Small intestine (tissue), 7 donors: ENCODE measurements around the gene CYP4A22. TPM values are rescaled to one million over a fixed set of nuclear protein-coding genes. Genes with fewer than 3 reads are reported as not detected.
"Not testable (repeated sequence)": the region's sequence is repeated elsewhere in the genome, so short reads cannot be mapped to it uniquely, and the experiment has no call there.

ENCODE experiments used
- DNase-seq, 2 donors: peaks; one replicate each; pipeline versions ENCODE4 v3.0.0 to v3.0.0-alpha.2; 2013
- FAIRE-seq: peaks from 2 replicates; lab custom pipeline; 2012; peaks lifted over from hg19 to GRCh38; lab: Jason Lieb, UNC
- H3K27ac ChIP-seq, 3 donors: one replicate each; pipeline ENCODE4 v1.5.1; 2013; ENCODE audit warnings: low read length in 2 of 3, mild to moderate bottlenecking in 2 of 3, control low read depth in 1 of 3, inconsistent platforms in 1 of 3, low read depth in 1 of 3, moderate library complexity in 1 of 3
- H3K27me3 ChIP-seq, 3 donors: one replicate each; pipeline ENCODE4 v1.6.1; 2013; ENCODE audit warnings: low read length in 3 of 3, inconsistent platforms in 1 of 3; ENCODE audit not compliant: control insufficient read depth in 3 of 3, insufficient read depth in 3 of 3
- H3K36me3 ChIP-seq, 3 donors: one replicate each; pipeline ENCODE4 v1.6.1; 2013; ENCODE audit warnings: low read length in 3 of 3, inconsistent platforms in 1 of 3, low read depth in 1 of 3, mild to moderate bottlenecking in 1 of 3, moderate library complexity in 1 of 3; ENCODE audit not compliant: control insufficient read depth in 3 of 3, insufficient read depth in 2 of 3
- H3K4me1 ChIP-seq, 3 donors: one replicate each; pipeline ENCODE4 v1.6.1; 2013; ENCODE audit warnings: low read length in 2 of 3, inconsistent platforms in 1 of 3, low read depth in 1 of 3, mild to moderate bottlenecking in 1 of 3, moderate library complexity in 1 of 3; ENCODE audit not compliant: control insufficient read depth in 3 of 3, insufficient read depth in 2 of 3
- H3K4me3 ChIP-seq, 3 donors: one replicate each; pipeline ENCODE4 v1.5.1; 2013; ENCODE audit warnings: low read length in 3 of 3, control low read depth in 1 of 3, inconsistent platforms in 1 of 3, low read depth in 1 of 3, mild to moderate bottlenecking in 1 of 3, moderate library complexity in 1 of 3
- H3K9me3 ChIP-seq, 2 donors: one replicate each; pipeline ENCODE4 v1.6.1; 2013; ENCODE audit warnings: low read depth in 1 of 2, low read length in 1 of 2; ENCODE audit not compliant: control insufficient read depth in 2 of 2, insufficient read depth in 1 of 2
- WGBS, 3 donors: extraction: QIAGEN DNeasy Blood & Tissue Kit; methylation state at CpG; one replicate each; pipeline ENCODE4 v1.1.7; 2013; 5-methylcytosine and 5-hydroxymethylcytosine counted together
- polyA plus RNA-seq, 4 donors: library from polyadenylated mRNA; stranded (reverse) in 3 of 4; unstranded in 1 of 4; fragments of 200-250 nt in 3 of 4; fragments of 120-200 nt in 1 of 4; gene quantifications; one replicate each; pipeline versions ENCODE4 v1.2.1 to v1.2.3, GENCODE V29; 2013
- donor health status: healthy with polysubstance abuse.
- donor health status: control.
- donor health status: control.
- donor health status: Bipolar disorder and iron deficiency.
- donor health status: healthy.

The CYP4A22 gene
- polyA plus RNA-seq, 4 donors, result 0.01 to 1.3 (median 0.54) TPM; not detected in 1

DNA sequence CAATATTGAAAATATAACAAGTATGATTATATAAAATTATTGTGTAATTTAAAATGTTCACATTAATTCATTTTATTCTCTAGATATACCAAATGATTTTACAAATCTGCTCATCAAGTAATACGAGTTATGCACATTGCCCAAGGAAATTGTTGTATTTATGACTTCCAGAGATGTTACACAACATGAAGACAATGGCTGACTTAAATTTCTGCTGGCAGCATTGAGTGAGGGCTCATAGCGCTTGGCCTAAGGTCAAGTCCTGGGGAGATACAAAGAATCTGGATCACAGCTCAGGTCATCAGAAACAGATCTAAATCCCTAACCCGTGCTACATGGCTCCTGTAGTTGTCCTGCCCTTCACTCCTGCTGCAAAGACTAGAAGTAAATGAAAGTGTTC lies 3.1 kb downstream of the CYP4A22 start:
- FAIRE-seq, H3K36me3 ChIP-seq, H3K9me3 ChIP-seq, H3K27ac ChIP-seq, H3K4me1 ChIP-seq, H3K4me3 ChIP-seq, DNase-seq, H3K27me3 ChIP-seq: not testable (repeated sequence)
- 60 to 72% (median 64%) methylated on average over 3 of the region's 3 CpGs for WGBS, 3 donors

DNA sequence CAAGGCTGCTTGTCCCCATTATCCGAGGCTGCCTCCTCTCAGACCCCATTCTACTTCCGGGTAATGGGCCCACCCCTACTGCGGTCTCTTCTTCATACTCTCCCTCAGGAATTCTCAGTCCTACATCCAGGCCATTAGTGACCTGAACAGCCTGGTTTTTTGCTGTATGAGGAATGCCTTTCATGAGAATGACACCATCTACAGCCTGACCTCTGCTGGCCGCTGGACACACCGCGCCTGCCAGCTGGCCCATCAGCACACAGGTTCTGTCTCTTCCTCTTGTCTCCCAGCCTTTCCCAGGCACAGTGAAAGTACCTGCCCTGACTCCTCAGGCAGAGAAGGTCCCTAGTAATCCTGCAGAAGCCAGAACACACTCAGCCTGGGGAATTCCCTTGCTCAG lies 6.4 kb downstream of the CYP4A22 start:
- not testable (repeated sequence) for H3K36me3 ChIP-seq, H3K4me1 ChIP-seq, H3K27me3 ChIP-seq, FAIRE-seq, H3K27ac ChIP-seq, H3K4me3 ChIP-seq, DNase-seq
- 67 to 80% (median 71%) methylated on average over 6 of the region's 6 CpGs for WGBS, 3 donors
- peaks cover 0 to 11% of the 10 kb centered on the region in 2 donors for H3K9me3 ChIP-seq

DNA sequence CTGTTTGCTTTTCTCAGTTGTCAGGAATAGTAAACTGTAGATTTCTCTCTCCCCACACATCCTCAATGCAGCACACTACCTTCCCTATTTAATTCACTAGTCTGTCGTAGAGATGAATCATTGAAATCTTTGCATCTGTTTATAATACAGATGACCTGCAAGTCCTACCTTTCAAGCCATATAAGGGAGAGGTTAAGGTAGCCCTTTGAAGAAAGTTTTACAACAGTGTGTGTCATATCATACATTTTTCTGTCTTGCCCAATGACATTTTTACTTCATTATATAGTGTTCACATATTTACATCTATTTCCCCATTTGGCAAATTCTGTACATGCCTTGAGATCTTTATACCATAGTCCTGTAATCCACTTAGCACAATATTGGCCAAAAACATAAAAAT lies 9.3 kb downstream of the CYP4A22 start:
- WGBS, 3 donors, result 34 to 83% (median 70%) methylated on average over 1 of the region's 1 CpG
- H3K9me3 ChIP-seq, result peaks cover 0 to 15% of the 10 kb centered on the region in 2 donors
- not testable (repeated sequence) for H3K27me3 ChIP-seq, H3K27ac ChIP-seq, DNase-seq, H3K4me1 ChIP-seq, FAIRE-seq, H3K36me3 ChIP-seq, H3K4me3 ChIP-seq

DNA sequence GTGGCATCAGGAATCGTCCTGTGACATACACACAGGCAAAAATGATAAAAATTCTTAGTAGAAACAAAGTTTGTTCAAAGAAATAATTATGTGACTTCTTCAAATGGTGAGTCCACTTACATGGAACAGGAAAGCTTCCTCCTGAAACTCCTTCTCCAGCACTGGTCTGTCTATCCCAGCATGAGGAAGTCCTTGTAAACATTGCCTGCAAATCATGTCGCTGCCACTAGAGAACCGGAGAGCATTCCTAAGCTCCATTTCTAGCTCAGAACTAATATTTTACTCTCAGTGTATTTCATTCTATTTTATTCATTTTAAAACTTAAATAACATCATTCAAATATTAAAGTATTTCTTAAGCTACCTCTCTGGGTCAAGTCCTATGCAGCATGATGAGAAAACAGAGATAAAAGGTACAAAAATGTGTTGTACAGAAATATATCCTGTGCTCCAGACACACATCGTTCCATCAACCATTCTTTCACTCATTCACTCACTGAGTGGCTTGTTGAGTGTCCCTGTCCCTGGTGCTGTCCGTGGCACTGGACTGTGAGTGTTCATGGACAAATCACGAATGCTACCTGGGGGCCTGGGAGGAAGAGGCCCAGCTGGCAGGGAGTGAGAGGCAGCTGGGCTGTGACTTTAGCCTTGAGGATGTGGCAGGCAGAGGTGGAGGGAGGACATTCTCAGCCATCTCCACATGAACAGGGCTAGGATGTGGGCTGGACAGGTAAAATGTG lies 10.0 kb downstream of the CYP4A22 start:
- no peak for FAIRE-seq
- WGBS, 3 donors, result 61 to 79% (median 68%) methylated on average over 6 of the region's 6 CpGs
- H3K4me3 ChIP-seq, result no peak overlapping the region

DNA sequence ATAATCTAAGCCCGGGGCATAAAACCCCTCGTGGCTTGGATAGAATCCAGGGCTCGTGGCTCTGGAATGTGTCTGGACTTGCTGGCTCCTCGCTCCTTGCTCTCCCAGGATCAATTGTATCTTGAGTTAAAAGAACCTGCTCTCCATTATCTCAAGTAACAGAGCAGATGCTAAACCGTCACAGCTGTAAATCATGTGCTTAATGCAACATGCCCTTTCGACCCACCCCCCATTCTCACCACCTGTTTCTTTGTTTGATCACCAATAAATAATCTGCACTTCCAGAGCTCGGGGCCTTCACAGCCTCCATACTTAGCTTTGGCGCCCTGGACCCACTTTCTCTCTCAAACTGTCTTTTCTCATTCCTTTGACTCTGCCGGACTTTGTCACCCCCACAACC lies 11.9 kb downstream of the CYP4A22 start:
- FAIRE-seq, H3K4me3 ChIP-seq: not testable (repeated sequence)
- WGBS, 3 donors, result 7 to 30% (median 29%) methylated on average over 8 to 9 of the region's 9 CpGs

More for the DNA sequence above, 10.0 kb downstream of the CYP4A22 start:
- Histone ChIP-seq H3K4me1 (no peaks in the 10 kb centered on the region), H3K27ac (no peak overlapping the region), H3K36me3 (no peaks in the 10 kb centered on the region), H3K9me3 (peaks cover 0 to 15% of the 10 kb centered on the region in 2 donors), H3K27me3 (no peaks in the 10 kb centered on the region)
- no peak for DNase-seq

DNA sequence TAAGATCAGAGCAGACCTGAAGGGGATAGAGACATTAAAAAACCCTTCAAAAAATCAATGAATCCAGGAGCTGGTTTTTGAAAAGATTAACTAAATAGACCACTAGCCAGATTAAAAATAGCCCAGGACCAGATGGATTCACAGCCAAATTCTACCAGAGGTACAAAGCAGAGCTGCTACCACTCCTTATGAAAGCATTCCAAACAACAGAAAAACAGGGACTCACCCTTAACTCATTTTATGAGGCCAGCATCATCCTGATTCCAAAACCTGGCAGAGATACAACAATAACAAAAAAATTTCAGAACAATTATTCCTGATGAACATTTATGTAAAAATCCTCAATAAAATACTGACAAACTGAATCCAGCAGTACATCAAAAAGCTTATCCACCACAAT lies 19.2 kb downstream of the CYP4A22 start:
- FAIRE-seq, H3K27me3 ChIP-seq, DNase-seq, H3K4me1 ChIP-seq, H3K27ac ChIP-seq, H3K9me3 ChIP-seq, H3K4me3 ChIP-seq, H3K36me3 ChIP-seq: not testable (repeated sequence)

More for the DNA sequence above, 11.9 kb downstream of the CYP4A22 start:
- not testable (repeated sequence) for H3K36me3 ChIP-seq, H3K27me3 ChIP-seq, H3K4me1 ChIP-seq, H3K27ac ChIP-seq
- DNase-seq, result peak; percentile 43 to 68
- peaks cover 0 to 15% of the 10 kb centered on the region in 2 donors for H3K9me3 ChIP-seq

DNA sequence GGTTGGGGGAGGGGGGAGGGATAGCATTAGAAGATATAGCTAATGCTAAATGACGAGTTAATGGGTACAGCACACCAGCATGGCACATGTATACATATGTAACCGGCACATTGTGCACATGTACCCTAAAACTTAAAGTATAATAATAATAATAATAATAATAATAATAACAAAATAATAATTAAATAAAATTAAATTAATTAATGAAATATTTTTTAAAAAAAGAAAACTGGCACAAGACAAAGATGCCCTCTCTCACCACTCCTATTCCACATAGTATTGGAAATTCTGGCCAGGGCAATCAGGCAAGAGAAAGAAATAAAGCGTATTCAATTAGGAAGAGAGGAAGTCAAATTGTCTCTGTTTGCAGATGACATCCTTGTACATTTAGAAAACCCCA lies 20.7 kb downstream of the CYP4A22 start:
- H3K4me3 ChIP-seq, H3K27me3 ChIP-seq, H3K27ac ChIP-seq, H3K9me3 ChIP-seq, FAIRE-seq, H3K4me1 ChIP-seq, DNase-seq, H3K36me3 ChIP-seq: not testable (repeated sequence)
- 78 to 92% (median 80%) methylated on average over 3 of the region's 3 CpGs for WGBS, 3 donors

DNA sequence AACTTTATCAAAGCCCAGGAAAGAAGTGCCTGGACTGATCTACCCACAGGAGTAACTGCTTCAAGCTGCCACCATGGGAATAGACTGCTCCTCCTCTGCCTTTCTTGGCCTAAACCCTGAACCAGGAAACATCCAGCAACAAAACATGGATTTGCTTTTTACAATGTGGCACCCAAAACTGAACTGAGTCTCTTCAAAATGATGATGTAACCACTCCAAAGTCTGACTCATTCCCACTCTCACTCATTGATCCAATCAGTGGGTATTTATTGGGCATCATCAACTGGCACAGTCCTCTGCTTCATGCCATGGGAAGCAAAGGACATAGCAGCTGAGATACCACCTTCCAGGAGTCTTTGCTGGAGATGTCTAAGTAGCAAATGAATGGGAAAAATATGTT lies 23.5 kb downstream of the CYP4A22 start:
- H3K27me3 ChIP-seq, result no peaks in the 10 kb centered on the region
- no peak overlapping the region for H3K4me3 ChIP-seq
- no peaks in the 10 kb centered on the region for H3K4me1 ChIP-seq
- FAIRE-seq (no peak), DNase-seq (no peak)
- H3K27ac ChIP-seq, result no peak overlapping the region
- H3K9me3 ChIP-seq, result no peaks in the 10 kb centered on the region
- no peaks in the 10 kb centered on the region for H3K36me3 ChIP-seq
